Measurements from ENCODE around the gene TNIK. TPM values are rescaled to one million over a fixed set of nuclear protein-coding genes. Genes with fewer than 3 reads are reported as not detected.
"Not testable (repeated sequence)": the region's sequence is repeated elsewhere in the genome, so short reads cannot be mapped to it uniquely, and the experiment has no call there.

The TNIK gene
- total and polyA plus RNA-seq, 10 donors, result 0.85 to 34.5 (median 14.1) TPM

DNA sequence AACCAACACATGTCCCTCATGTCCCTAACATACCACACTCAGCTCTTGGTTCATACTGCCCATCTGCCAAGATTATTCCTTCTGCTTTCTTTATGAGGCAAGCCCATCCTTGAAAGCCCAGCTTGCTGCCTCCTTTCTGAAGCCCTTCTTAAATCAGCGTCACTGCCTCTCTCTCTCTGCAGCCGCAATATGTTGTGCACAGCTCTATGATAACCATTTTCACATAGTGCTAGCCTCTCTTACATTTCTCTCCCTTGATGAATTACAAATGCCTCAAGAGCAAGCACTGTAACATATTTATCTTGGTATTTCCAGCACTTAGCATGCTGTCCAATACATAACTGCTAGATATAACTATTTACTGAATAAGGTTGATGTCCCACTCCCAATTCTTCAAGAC is 86.5 kb downstream of the TNIK start:
- TF ChIP-seq POLR2AphosphoS5 (IDR thresholded peaks at IDR 0.05) (no peak), POLR2A (IDR thresholded peaks at IDR 0.05) (no peak)
- TF ChIP-seq, protein P1, sequence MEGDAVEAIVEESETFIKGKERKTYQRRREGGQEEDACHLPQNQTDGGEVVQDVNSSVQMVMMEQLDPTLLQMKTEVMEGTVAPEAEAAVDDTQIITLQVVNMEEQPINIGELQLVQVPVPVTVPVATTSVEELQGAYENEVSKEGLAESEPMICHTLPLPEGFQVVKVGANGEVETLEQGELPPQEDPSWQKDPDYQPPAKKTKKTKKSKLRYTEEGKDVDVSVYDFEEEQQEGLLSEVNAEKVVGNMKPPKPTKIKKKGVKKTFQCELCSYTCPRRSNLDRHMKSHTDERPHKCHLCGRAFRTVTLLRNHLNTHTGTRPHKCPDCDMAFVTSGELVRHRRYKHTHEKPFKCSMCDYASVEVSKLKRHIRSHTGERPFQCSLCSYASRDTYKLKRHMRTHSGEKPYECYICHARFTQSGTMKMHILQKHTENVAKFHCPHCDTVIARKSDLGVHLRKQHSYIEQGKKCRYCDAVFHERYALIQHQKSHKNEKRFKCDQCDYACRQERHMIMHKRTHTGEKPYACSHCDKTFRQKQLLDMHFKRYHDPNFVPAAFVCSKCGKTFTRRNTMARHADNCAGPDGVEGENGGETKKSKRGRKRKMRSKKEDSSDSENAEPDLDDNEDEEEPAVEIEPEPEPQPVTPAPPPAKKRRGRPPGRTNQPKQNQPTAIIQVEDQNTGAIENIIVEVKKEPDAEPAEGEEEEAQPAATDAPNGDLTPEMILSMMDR (IDR thresholded peaks at IDR 0.05 in 8 of 11, conservative IDR thresholded peaks at IDR 0.05 in 3 of 11), result no peak
- no peak for DNase-seq
- H3K27ac ChIP-seq, result peak overlapping the region in 2 of 8 donors; percentile 54 to 78
- intact Hi-C loops (cut with DNase I; ENCODE audit: low total_unique reads), result no loop called here
- H3K4me1 ChIP-seq, result peaks cover 2 to 39% (median 22%) of the 10 kb centered on the region in 6 donors
- no peak overlapping the region for H3K4me3 ChIP-seq
- no peaks in the 10 kb centered on the region for H3K36me3 ChIP-seq
- no peaks in the 10 kb centered on the region for H3K9me3 ChIP-seq
- H3K27me3 ChIP-seq (replicated peaks in 1 of 7), result no peaks in the 10 kb centered on the region
- WGBS, 5 donors, result 83 to 91% (median 87%) methylated on average over 2 of the region's 2 CpGs

DNA sequence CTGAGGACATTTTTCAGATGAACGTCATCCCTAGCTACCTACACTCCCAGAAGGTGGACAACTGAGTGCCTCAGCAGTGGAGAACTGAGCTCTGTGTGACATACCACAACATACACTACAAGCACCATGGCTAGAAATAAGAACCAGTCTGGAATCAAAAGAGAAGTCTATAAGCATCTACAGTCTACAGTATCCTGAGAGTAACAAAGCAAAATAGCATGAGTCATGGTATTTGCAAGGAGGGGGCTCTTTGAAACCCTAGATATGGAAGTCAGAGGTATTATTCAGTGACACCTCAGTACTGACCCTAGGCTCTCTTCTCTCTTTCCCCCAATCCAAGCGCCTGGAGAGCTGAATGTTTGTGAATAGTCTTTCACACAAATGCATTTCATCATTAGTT is 87.5 kb downstream of the TNIK start:
- Histone ChIP-seq H3K4me3 (no peak overlapping the region), H3K9me3 (no peaks in the 10 kb centered on the region), H3K4me1 (peaks cover 2 to 39% (median 22%) of the 10 kb centered on the region in 6 donors), H3K36me3 (no peaks in the 10 kb centered on the region), H3K27me3 (replicated peaks in 1 of 7) (no peaks in the 10 kb centered on the region), H3K27ac (no peak overlapping the region)
- no peak for TF ChIP-seq POLR2AphosphoS5 (IDR thresholded peaks at IDR 0.05)
- TF ChIP-seq, protein P1 (IDR thresholded peaks at IDR 0.05 in 8 of 11, conservative IDR thresholded peaks at IDR 0.05 in 3 of 11), result no peak
- TF ChIP-seq POLR2A (IDR thresholded peaks at IDR 0.05), result no peak
- no peak for DNase-seq
- intact Hi-C loops (cut with DNase I; ENCODE audit: low total_unique reads), result no loop called here
- 93 to 100% (median 97%) methylated on average over 2 of the region's 2 CpGs for WGBS, 5 donors

DNA sequence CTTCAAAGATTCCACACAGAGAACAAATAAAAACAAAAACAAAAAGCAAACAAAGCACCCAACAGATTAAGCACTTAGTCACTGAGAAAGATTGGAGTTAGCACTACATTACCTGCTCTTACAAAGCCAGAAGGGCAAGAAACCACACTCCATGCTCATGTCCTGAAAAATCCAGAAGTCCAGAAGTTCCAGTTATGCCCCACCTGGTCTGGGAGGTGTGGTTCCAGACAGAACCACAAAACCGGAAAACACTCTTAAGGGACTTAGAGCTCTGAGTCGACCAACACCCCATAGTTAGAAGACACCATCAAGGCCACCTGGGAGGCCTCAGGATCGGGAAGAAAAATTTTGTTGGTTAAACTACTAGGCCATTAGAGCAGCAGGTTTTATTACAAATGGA is 88.9 kb downstream of the TNIK start:
- TF ChIP-seq, protein P1 (IDR thresholded peaks at IDR 0.05 in 8 of 11, conservative IDR thresholded peaks at IDR 0.05 in 3 of 11), result no peak
- TF ChIP-seq POLR2A (IDR thresholded peaks at IDR 0.05) (no peak), POLR2AphosphoS5 (IDR thresholded peaks at IDR 0.05) (no peak)
- intact Hi-C loops (cut with DNase I; ENCODE audit: low total_unique reads), result no loop called here
- no peaks in the 10 kb centered on the region for H3K27me3 ChIP-seq (replicated peaks in 1 of 7)
- H3K36me3 ChIP-seq, result no peaks in the 10 kb centered on the region
- H3K4me3 ChIP-seq, result no peak overlapping the region
- no peak for DNase-seq
- H3K9me3 ChIP-seq, result no peaks in the 10 kb centered on the region
- 53 to 79% (median 65%) methylated on average over 3 of the region's 3 CpGs for WGBS, 5 donors
- peaks cover 2 to 31% (median 20%) of the 10 kb centered on the region in 6 donors for H3K4me1 ChIP-seq
- no peak overlapping the region for H3K27ac ChIP-seq

DNA sequence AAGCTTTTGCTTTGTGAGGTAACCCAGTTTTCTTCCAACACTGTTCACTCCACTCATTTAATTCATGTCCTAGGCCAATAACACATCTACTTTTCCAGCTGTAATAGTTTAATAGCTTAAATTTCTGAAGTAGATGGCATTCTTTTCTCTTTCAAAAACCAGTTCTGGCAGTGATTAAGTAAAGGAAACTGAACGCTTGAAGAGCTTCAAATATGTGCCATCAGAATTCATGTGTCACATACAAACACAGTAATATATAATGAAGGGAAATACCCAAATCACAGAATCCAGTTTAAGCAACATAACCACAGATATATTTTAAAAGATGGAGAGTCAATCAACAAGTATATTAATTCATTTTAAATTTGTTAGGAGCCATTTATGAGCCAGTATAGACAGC is 91.0 kb downstream of the TNIK start:
- DNase-seq, result no peak
- 67 to 88% (median 79%) methylated on average over 1 of the region's 1 CpG for WGBS, 5 donors
- Histone ChIP-seq H3K27me3 (replicated peaks in 1 of 7) (no peaks in the 10 kb centered on the region), H3K36me3 (no peaks in the 10 kb centered on the region), H3K4me3 (no peak overlapping the region), H3K4me1 (peaks cover 0 to 9% (median 7%) of the 10 kb centered on the region in 6 donors), H3K9me3 (no peaks in the 10 kb centered on the region), H3K27ac (peak overlapping the region in 3 of 8 donors; percentile 8 to 63 (median 11))
- TF ChIP-seq, protein P1 (IDR thresholded peaks at IDR 0.05 in 8 of 11, conservative IDR thresholded peaks at IDR 0.05 in 3 of 11), result no peak
- TF ChIP-seq POLR2AphosphoS5 (IDR thresholded peaks at IDR 0.05), result no peak
- TF ChIP-seq POLR2A (IDR thresholded peaks at IDR 0.05), result no peak
- intact Hi-C loops (cut with DNase I; ENCODE audit: low total_unique reads), result no loop called here

DNA sequence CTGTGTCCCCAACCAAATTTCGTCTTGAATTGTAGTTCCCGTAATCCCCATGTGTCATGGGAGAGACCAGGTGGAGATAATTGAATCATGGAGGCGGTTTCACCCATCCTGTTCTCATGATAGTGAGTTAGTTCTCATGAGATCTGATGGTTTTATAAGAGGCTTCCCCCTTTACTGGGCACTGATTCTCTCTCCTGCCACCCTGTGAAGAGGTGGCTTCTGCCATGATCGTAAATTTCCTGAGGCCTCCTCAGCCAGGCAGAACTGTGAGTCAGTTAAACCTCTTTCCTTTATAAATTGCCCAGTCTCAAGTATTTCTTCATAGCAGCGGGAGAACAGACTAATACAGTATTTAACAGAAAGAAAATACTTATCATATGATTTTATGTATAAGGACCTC is 93.5 kb downstream of the TNIK start:
- H3K4me3 ChIP-seq; DNase-seq; H3K27ac ChIP-seq; H3K27me3 ChIP-seq (replicated peaks in 1 of 7); intact Hi-C loops (cut with DNase I; ENCODE audit: low total_unique reads); H3K36me3 ChIP-seq; H3K4me1 ChIP-seq; H3K9me3 ChIP-seq: not testable (repeated sequence)
- WGBS, 5 donors, result 88 to 97% (median 93%) methylated on average over 5 of the region's 5 CpGs
